Activated T-helper 1 cell treated with anti-CD3 and anti-CD28 coated beads, Interleukin-2, amount 50 U/mL, for 16 hours (primary cell): Measurements from ENCODE around the gene SDF2L1.
"Not testable (repeated sequence)": the region's sequence is repeated elsewhere in the genome, so short reads cannot be mapped to it uniquely, and the experiment has no call there.

Experiments used
- DNase-seq, 2 donors: peaks; one replicate each; pipeline ENCODE4 v3.0.0-alpha.2; 2020; ENCODE audit warnings: low read depth in 1 of 2, low spot score in 1 of 2

Gene SDF2L1

DNA sequence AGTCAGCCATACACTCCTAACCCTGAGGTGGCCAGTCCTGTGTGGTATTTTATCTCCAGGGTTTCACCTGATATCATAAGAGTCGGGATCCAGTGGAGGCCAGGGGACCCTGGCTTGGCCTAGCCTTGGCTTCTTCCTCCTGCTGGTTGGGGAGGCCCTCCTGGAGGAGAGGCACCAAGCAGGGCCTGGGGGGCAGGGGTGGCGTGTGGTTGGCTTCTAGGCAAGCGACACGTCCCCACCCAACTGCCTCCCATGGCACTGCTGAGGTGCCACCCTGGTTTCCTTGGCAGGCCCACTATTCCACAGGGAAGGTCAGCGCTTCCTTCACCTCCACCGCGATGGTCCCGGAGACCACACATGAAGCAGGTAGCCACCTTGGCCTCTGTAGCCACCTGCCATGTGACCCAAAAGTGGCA, 44.1 kb downstream of the SDF2L1 start:
- DNase-seq: no peak

DNA sequence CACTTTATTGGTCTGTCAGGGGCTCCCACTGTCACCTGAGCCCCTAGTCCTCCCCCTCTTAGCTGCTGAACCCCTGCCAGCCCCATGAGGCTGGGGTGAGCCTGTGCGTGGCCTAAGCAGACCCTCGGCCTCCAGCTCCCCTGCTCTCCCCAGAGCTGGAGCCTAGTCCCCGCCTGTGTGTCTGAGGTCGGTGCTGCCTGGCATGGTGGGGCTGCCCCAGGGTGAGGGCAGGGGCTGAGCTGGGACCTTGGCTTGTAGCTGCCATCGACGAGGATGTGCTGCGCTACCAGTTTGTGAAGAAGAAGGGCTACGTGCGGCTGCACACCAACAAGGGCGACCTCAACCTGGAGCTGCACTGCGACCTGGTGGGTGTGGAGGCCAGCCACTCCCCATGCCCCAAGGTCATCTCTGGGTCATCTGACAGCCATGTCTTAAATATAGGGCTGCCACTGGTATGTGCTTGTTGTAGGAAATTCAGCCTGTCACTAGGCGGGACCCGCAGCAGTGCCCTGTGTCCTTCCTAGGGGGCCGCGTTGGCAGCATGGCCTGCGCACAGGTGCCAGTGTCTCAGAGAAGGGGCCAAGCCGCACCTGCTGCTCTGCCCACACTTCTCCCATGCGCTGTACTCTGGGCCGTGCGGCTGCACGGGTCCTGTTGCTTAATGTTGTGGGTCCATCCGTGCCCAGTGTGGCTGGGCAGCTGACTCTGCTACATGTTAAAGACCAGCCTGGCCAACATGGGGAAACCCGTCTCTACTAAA, 44.7 kb downstream of the SDF2L1 start:
- DNase-seq: no peak

DNA sequence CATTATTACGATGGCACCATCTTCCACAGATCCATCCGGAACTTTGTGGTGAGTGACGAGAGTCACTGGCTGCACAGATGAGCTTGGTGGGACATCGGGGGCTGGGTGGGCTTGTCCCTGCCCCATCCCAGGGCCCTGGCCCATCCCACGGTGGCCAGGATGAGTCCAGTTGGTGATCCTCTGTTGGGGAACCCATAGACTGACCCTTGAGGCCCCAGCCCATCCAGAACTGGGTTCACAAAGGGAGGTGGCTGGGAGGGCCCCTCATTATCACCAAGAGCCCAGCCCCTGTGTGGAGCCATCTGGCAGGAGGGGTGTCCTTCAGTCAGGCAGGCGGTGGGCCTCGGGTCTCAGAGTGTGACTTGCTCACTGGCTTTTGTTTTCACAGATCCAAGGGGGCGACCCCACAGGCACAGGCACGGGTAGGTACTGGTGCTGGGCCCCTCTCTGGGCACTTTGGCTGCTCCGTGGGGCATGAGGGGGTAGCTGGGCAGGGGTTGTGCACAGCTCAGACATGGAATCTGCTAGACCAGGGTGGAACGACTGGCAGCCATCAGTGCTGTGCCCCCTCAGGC, 45.7 kb downstream of the SDF2L1 start:
- DNase-seq: no peak

DNA sequence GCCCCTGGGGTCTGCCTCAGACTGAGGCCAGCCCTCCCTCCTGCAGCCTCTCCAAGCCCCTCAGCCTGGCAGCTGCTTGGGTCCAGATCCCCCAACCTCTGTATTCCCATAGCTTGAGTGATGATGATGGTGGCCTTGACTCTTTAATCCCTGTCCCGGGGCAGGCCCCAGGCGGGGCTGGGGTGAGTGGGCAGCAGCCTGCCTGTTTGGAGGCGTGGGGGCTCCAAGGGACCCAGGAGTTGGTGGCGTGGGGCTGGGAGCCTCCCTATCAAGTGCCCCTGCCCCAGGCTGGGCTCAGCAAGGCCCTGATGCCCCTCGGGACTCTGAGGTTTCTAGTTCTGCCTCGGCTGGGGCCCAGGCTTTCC, 46.2 kb downstream of the SDF2L1 start:
- DNase-seq: no peak

DNA sequence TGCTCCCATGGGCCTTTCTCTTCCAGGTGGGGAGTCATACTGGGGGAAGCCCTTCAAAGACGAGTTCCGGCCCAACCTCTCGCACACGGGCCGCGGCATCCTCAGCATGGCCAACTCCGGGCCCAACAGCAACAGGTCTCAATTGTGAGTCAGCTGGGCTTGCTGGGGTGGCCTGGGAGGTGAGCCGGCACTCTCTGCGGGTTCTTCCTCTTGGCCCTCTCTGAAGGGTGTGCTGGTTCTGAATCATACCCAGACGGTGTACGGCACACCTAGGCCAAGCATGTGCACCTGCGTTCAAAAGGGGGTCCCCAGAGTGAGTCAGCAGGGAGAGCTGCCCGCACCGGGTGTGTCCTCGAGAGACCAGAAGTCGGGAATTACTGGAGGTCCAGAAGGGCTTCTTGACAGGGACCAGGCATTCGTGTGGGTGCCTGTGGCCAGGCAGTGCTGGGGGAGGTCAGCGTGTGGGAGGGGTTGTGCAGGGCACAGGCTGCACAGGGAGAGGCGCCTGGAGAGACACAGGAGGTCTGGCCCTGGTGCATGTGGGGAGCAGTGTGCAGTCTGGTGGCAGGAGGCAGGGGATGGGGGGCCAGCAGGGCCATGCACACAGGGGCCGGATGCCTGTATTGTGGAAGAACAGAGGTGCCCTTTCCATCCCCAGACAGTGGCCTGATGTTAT, 46.7 kb downstream of the SDF2L1 start:
- DNase-seq: no peak

DNA sequence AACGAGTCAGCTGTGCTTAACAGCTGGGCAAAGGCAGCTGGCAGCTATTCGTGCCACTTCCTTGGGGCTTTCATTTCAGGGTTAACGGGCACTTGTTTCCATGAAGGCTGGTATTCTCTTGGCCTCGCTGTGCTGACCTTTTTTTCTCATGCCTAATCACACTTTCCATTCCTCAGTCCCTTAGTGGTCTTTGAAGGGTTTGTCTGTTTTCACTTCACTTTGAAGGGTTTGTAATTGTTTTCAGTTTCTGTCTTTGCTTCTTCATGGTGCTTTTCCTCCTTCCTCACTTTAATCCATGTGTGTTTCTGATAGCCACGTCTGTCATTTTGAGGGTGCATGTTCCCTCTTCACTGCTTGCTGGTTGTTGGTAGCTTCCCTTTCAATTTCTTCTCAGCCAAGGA, 48.3 kb downstream of the SDF2L1 start:
- DNase-seq: no peak

DNA sequence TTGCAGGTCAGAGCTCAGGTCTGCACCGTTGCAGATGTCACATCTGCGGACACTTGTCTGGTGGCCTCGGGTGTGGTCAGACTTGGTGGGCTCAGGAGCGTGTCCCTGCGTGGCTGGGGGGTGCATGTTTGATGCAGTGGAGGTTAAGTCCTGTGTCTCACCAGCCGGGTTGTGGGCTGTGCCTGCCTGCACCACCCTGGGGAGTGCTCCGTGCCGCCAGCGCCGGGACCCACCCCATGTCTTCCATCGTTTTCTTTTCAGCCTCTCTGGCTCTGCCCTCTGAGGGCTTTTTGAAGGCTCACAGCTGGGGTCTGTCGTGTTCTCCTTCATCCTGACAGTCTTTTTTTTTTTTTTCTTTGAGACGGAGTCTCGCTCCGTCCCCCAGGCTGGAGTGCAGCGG, 49.7 kb downstream of the SDF2L1 start:
- no peak for DNase-seq

DNA sequence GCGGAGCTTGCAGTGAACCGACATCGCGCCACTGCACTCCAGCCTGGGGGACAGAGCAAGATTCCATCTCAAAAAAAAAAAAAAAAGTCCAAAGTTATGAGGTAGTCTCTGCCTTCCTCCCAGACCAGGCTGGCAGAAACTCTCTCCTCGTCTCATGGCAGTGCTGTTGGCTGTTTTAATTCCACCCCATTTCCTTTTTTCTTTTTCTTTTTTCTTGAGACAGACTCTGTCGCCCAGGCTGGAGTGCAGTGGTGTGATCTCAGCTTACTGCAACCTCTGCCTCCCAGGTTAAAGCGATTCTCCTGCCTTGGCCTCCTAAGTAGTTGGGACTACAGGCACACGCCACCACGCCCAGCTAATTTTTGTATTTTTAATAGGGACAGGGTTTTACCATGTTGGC, 50.8 kb downstream of the SDF2L1 start:
- not testable (repeated sequence) for DNase-seq

DNA sequence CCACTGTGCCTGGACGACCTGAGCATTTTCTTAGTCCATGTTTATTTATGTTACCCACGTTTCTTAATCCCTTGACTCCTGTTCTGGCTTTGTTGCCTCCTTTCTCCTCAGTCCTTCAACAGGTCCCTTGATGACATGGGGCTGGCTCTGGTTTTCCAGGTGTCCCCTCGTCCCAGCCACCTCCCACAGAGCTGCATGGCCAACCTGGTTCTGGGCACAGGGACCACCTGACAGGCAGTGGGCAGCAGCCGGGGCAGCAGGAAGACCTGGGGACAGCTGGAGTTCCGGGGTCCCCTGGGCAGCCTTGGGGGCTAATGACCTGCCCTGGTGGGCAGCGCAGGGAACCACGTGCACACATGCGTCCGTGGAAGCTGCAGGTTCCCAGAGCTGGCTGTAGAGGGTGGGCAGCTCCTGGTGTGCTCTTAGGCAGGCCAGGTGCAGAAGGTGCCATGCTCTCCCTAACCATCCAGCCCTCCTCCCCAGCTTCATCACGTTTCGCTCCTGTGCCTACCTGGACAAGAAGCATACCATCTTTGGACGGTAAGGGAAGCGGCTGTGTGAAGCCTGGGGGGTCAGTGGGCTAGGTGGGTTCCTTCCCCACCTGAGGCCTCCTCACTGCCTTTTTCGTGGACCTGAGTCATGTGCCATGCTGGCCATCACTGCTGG, 51.4 kb downstream of the SDF2L1 start:
- DNase-seq: no peak
